ENCODE results near the gene CCNYL1. TPM values are rescaled to one million over a fixed set of nuclear protein-coding genes. Genes with fewer than 3 reads are reported as not detected.
A peak's percentile ranks its signal among the peaks of the same experiment; 100 is the strongest.

CCNYL1 gene
- total RNA-seq, 1 donor from 2014 or later: 18.8 TPM

- DNase-seq (ENCODE audit: low spot score, unreplicated experiment): no peak
- Mint-ChIP-seq H3K27me3 (no peaks in the 10 kb centered on the region), H3K4me3 (ENCODE audit: low read depth) (no peak overlapping the region), H3K27ac (no peak overlapping the region), H3K9me3 (ENCODE audit: low read depth) (no peaks in the 10 kb centered on the region), H3K4me1 (ENCODE audit: low read depth) (peaks cover 37% of the 10 kb centered on the region), H3K36me3 (ENCODE audit: insufficient read depth) (no peaks in the 10 kb centered on the region)
- TF ChIP-seq CTCF (IDR thresholded peaks at IDR 0.05; ENCODE audit: unreplicated experiment): no peak
Observed at GRCh38 chr2:207787017-207787416, 75.6 kb downstream of the CCNYL1 start.

- H3K27ac Mint-ChIP-seq: no peak overlapping the region
Observed at GRCh38 chr2:207787800-207788199, 76.4 kb downstream of the CCNYL1 start.

GRCh38 chr2:207790898-207791297 is 79.5 kb downstream of the CCNYL1 start:
- no peak overlapping the region for H3K4me3 Mint-ChIP-seq (ENCODE audit: low read depth)
- peaks cover 21% of the 10 kb centered on the region for H3K4me1 Mint-ChIP-seq (ENCODE audit: low read depth)
- H3K27me3 Mint-ChIP-seq: no peaks in the 10 kb centered on the region
- no peak for DNase-seq (ENCODE audit: low spot score, unreplicated experiment)
- peak overlapping the region; percentile 93 for H3K27ac Mint-ChIP-seq
- TF ChIP-seq CTCF (IDR thresholded peaks at IDR 0.05; ENCODE audit: unreplicated experiment): no peak
- H3K9me3 Mint-ChIP-seq (ENCODE audit: low read depth): no peaks in the 10 kb centered on the region
- H3K36me3 Mint-ChIP-seq (ENCODE audit: insufficient read depth): no peaks in the 10 kb centered on the region

More at GRCh38 chr2:207787800-207788199, 76.4 kb downstream of the CCNYL1 start:
- no peak for DNase-seq (ENCODE audit: low spot score, unreplicated experiment)
- no peak for TF ChIP-seq CTCF (IDR thresholded peaks at IDR 0.05; ENCODE audit: unreplicated experiment)
- H3K36me3 Mint-ChIP-seq (ENCODE audit: insufficient read depth): no peaks in the 10 kb centered on the region
- H3K4me1 Mint-ChIP-seq (ENCODE audit: low read depth): peaks cover 34% of the 10 kb centered on the region
- H3K4me3 Mint-ChIP-seq (ENCODE audit: low read depth): no peak overlapping the region
- no peaks in the 10 kb centered on the region for H3K27me3 Mint-ChIP-seq
- no peaks in the 10 kb centered on the region for H3K9me3 Mint-ChIP-seq (ENCODE audit: low read depth)

- no peak for TF ChIP-seq CTCF (IDR thresholded peaks at IDR 0.05; ENCODE audit: unreplicated experiment)
- Mint-ChIP-seq H3K4me1 (ENCODE audit: low read depth) (peaks cover 25% of the 10 kb centered on the region), H3K27ac (peak overlapping the region; percentile 93), H3K36me3 (ENCODE audit: insufficient read depth) (no peaks in the 10 kb centered on the region), H3K27me3 (no peaks in the 10 kb centered on the region), H3K9me3 (ENCODE audit: low read depth) (no peaks in the 10 kb centered on the region), H3K4me3 (ENCODE audit: low read depth) (no peak overlapping the region)
- DNase-seq (ENCODE audit: low spot score, unreplicated experiment): no peak
Observed at GRCh38 chr2:207791579-207792243, 80.3 kb downstream of the CCNYL1 start.

GRCh38 chr2:207792244-207792785 is 80.9 kb downstream of the CCNYL1 start:
- DNase-seq (ENCODE audit: low spot score, unreplicated experiment): no peak
- Mint-ChIP-seq H3K4me1 (ENCODE audit: low read depth) (peaks cover 31% of the 10 kb centered on the region), H3K36me3 (ENCODE audit: insufficient read depth) (no peaks in the 10 kb centered on the region), H3K27me3 (no peaks in the 10 kb centered on the region), H3K9me3 (ENCODE audit: low read depth) (no peaks in the 10 kb centered on the region), H3K27ac (peak overlapping the region; percentile 87), H3K4me3 (ENCODE audit: low read depth) (no peak overlapping the region)
- no peak for TF ChIP-seq CTCF (IDR thresholded peaks at IDR 0.05; ENCODE audit: unreplicated experiment)
